ENCODE data around the gene TMEM198. TPM values are rescaled to one million over a fixed set of nuclear protein-coding genes. Genes with fewer than 3 reads are reported as not detected.

Gene TMEM198
- total and polyA plus RNA-seq, 2 experiments from 2014 or later: 6.7 to 12.2 TPM

GRCh38 chr2:219560893-219561178, 17.0 kb downstream of the TMEM198 start:
- peaks cover 53% of the 10 kb centered on the region for H3K36me3 ChIP-seq
- no peaks in the 10 kb centered on the region for H3K27me3 ChIP-seq
- no peaks in the 10 kb centered on the region for H3K9me3 ChIP-seq (ENCODE audit: low read depth)
- no peak overlapping the region for H3K4me3 ChIP-seq
- peaks cover 7% of the 10 kb centered on the region for H3K4me1 ChIP-seq (ENCODE audit: low read depth)
- no peak for TF ChIP-seq CTCF (IDR thresholded peaks at IDR 0.05; ENCODE audit: low read depth, low read length)
- H3K27ac ChIP-seq: peak overlapping the region; percentile 43
- DNase-seq (ENCODE audit: low read depth in 1 of 2, low spot score in 1 of 2): no peak

- Histone ChIP-seq H3K27me3 (no peaks in the 10 kb centered on the region), H3K4me3 (no peak overlapping the region), H3K36me3 (peaks cover 50% of the 10 kb centered on the region), H3K4me1 (ENCODE audit: low read depth) (peaks cover 7% of the 10 kb centered on the region), H3K9me3 (ENCODE audit: low read depth) (no peaks in the 10 kb centered on the region), H3K27ac (peak overlapping the region; percentile 79)
- DNase-seq (ENCODE audit: low read depth in 1 of 2, low spot score in 1 of 2): peak in 1 of 2 donors; percentile 53
- TF ChIP-seq CTCF (IDR thresholded peaks at IDR 0.05; ENCODE audit: low read depth, low read length): no peak
Measured at GRCh38 chr2:219561179-219562048, 17.6 kb downstream of the TMEM198 start.

DNA sequence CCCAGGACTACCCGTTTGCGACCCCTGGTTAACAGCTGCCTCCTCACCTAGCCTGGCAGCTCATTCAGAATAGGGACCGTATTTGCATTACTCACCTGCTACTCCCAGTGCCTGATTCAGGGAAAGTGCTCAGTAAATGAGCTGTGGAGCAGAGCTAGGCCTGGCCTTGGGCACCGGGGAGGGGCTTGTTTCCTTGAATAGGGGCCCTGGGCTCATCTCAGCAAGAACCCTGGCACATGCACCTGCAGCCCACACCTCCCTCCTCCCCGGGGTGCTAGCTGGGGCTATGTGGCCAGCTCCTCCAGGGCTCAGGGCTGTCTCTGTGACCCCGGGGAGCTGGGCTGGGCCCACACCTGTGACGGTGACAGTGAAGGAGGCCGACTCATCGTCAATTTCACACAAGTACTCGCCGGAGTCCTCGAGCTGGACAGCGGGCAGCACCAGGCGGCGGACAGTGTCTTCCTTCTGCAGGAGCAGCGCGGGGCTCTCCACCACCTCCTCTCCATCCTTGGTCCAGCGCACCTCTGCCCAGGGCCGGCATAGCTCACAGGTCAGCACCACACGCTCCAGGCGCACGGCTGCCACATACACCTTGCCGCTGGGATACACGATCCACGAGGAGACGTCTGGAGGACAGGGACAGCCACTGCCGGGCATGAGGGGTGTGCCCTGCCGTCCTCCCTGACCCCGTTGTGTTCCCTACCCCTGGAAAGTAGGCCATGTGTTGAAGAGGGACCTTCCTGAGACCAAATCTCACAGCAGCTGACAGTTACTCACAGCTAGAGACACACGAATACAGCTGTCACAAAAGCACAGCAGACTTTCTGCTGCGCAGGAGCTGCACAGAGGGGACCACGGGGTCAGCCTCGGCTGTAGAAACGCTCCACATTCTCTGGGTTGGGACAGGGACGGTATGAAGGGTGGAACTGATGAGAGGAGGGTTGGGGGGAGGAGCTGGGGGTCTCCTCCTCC, 18.5 kb downstream of the TMEM198 start:
- H3K27me3 ChIP-seq: no peaks in the 10 kb centered on the region
- peaks cover 55% of the 10 kb centered on the region for H3K36me3 ChIP-seq
- H3K4me3 ChIP-seq: no peak overlapping the region
- no peak for TF ChIP-seq CTCF (IDR thresholded peaks at IDR 0.05; ENCODE audit: low read depth, low read length)
- no peaks in the 10 kb centered on the region for H3K9me3 ChIP-seq (ENCODE audit: low read depth)
- peak overlapping the region; percentile 79 for H3K27ac ChIP-seq
- H3K4me1 ChIP-seq (ENCODE audit: low read depth): peaks cover 7% of the 10 kb centered on the region
- DNase-seq (ENCODE audit: low read depth in 1 of 2, low spot score in 1 of 2): no peak

DNA sequence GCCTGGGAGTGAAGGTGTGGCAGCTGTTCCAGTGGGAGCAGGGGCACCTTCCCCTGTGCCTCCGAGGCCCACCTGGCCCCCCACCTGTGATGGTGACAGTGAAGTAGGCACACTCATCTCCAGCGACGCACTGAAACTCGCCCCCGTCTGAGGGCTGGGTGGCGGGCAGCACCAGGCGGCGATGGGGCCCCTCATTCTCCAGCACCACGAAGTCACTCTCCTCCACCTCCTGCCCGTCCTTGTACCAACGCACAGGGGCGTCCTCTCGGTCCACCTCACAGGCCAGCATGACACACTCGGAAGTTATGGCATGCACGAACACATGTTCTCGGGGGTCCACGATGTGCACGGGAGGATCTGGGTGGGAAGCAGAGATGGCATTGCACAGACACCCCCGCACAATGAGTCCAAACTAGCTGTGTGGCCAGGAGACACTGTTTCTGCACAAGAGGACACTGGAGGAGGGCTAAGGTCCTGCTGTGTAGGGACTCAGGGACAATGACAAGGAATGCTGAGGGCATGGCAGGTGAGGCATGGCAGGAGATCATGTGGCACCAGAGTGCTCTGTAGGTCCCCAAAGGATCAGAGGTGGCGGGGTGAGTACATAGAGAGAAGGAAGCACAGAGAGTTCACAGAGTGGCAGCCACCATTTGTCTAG, 19.6 kb downstream of the TMEM198 start:
- no peak overlapping the region for H3K4me3 ChIP-seq
- no peaks in the 10 kb centered on the region for H3K9me3 ChIP-seq (ENCODE audit: low read depth)
- H3K4me1 ChIP-seq (ENCODE audit: low read depth): peaks cover 7% of the 10 kb centered on the region
- H3K27ac ChIP-seq: no peak overlapping the region
- TF ChIP-seq CTCF (IDR thresholded peaks at IDR 0.05; ENCODE audit: low read depth, low read length): no peak
- DNase-seq (ENCODE audit: low read depth in 1 of 2, low spot score in 1 of 2): no peak
- H3K27me3 ChIP-seq: no peaks in the 10 kb centered on the region
- peaks cover 59% of the 10 kb centered on the region for H3K36me3 ChIP-seq
